Stimulated activated CD8-positive, alpha-beta memory T cell treated with anti-CD3 and anti-CD28 coated beads, Interleukin-7, amount 100 ng/mL, for 1 hour (primary cell): ENCODE data around the gene BATF.

Source experiments
- DNase-seq, 2 donors: peaks; one replicate each; pipeline ENCODE4 v3.0.0-alpha.2; 2020; ENCODE audit warnings: low read depth in 2 of 2

The BATF gene

DNA sequence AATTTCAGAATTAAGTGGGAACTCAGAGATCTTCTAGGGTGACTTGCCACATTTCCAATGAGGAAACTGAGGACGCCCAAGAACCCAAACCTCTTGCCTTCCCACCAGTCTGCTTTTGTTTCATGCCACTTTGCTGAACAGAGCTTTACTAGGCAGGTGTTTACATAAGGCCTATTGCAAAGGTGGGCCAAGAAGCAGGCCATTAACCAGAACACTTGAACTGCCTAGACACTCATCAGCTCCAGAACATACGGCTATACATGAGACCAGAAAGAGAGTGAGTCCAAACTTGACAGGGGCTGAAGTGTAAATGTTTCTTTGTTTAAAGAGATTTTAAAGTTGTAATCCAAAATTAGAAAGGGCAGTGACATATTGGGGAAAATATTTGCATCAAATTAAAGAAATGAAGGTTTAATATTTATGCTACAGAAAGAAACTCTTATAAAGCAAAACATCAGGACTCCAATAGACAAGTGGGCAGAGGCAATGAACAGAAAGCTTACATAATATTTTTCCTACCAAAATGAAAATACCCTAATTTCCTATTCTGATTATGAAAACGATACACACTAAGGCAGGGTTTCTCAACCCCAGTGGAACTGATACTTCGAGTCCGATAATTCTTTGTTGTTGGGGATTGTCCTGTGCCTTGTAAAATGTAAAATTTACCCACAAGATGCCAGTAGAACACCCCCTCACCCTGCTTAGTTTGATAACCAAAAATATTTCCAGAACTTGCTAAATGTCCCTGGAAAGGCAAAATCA is 11.7 kb downstream of the BATF start:
- no peak for DNase-seq

DNA sequence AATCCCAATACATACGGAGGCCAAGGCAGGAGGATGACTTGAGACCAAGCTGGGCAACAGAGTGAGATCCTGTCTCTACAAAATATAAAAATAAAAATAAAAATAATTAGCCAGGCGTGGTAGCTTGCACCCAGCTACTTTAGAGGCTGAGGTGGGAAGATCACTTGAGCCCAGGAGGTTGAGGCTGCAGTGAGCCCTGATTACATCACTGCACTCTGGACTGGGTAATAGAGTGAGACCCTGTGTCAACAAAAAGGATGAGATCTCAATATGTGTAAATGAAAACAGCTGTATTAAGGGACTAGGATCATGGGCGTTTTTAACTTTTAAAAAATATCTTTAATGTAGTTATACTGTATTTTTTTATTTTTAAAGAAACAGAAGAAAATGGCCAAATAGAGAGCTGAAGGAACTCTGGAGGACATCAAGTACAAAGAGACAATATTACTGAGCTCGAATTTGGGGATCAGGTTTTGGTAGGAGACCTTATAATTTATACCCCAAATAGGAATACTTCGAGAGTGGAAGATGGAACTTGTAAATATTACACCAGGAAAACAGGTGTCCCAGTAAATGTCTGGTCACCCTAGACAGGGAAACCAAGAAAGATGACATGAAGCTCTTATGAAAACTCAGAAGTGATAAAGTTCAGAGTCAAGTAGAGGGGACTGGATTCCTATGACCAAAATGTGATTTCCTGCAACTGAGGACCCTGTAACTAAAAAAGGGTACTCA is 13.1 kb downstream of the BATF start:
- no peak for DNase-seq

DNA sequence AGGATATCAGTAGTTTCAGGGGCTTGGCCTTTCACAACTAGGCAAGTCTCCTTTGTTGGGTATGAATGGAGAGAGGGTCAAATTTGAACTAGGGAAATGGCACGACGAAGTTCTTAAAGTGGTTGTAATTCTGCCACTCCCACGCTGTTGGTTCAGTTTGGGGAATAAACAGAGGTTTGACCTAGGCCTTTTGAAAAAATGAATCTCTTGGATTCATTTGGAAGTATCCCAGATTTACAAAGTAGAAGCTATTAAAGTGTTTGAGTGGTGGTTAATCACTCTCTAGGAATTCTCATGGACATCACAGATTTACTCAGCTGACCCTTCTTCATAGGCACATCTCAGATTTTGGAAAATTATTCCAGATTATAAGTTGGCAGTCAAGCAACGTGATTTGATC is 14.8 kb downstream of the BATF start:
- DNase-seq = no peak

DNA sequence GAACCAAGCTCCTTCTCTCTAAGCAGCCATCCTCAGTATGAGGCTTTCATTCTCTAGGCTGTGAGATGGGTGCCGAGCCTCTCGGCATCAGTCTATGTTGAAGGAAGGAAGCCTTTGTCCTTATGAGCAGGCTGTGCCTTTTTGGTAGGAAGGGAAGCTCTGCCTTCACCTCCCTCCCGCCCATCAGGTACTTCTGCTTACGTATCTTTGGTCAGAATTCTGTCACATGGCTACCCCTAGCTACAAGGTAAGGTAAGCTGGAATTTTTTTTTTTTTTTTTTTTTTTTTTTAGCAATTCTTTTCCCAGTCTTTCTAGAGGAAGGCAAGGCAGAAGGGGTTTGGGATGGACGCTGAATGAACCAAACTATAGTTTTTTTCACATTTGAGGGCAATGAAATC is 16.9 kb downstream of the BATF start:
- DNase-seq = no peak

DNA sequence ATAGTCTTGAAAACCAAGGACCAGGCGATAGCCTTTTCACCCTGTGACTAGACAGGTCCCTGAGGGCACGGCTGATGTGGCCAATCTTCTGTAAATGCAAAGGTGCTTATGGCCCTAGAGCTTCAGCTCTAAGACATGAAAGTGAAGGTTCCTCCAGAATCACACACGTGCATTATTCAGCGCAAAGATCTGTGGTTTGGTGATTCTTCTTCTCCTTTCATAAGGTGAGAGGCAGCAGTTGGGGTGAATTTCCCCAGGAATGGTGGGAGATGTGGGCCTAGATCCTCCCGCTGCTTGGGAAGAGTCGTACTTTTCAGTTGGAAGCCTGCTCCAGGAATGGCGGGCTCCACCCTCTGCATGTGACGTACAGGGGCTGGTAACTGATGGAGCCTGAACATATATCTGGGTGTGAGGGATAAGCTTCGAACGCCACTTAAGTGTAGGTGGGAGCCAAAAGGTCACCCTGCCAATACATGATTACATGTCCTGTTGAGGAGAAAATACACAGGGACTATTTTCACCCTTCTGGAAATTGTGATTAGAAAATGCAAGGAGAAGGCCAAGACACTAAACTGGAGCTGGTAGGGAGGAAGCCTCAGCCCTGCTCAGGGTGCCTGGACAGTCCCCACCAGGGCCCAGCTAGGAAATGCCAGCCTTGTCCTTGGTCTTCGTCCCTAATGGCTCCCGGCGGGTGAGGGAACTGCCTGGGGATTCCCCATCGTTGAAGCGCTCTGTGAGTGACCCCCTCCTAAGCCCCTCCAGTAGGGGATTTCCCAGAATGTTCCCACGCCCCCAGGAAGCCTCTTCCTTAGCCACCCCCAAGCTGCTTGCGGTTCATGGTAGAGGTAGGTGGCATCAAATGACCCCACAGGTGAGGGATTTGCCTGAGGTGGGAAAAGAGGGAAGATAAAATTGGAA is 17.6 kb downstream of the BATF start:
- no peak for DNase-seq

DNA sequence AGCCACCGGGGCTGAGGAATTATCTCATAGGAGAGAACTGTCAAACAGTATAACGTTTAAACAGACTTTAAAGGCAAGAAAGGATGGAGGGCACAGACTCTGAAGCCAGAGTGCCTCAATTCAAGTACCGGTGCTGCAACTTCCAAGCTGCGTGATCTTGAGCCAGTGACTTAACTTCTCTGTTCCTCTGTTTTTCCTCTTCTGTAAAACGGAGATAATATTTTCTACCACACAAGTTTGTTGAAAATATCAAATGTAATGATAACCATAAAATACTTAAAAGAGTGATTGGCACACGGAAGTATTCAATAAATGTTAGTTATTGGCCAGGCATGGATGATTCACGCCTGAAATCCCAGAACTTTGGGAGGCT is 18.2 kb downstream of the BATF start:
- no peak for DNase-seq

DNA sequence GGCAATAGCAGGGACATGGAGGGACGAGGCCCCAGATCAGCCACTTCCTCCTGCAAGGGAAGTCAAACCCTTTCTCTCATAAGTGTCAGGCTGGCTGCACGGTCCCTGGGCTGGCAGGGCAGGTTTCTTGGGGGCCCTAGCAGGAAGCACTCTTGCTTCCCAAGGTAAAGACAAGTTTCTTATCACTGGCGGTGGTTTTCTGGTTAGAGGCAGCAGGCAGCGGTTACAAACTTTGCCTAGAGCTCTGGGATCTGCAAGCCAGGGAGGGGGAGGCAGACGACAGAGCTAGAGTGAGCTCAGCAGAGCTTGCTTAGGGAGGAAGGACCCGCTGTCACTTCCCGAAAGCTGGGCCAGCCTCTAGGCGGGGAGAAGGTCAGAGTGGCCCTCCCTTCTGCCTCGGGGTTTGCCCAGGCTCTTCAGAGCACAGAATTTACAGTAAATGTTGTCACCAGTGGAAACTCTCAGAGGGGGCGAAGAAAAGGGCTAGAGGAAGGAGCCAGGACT is 20.4 kb downstream of the BATF start:
- DNase-seq = peak; percentile 39 to 45

DNA sequence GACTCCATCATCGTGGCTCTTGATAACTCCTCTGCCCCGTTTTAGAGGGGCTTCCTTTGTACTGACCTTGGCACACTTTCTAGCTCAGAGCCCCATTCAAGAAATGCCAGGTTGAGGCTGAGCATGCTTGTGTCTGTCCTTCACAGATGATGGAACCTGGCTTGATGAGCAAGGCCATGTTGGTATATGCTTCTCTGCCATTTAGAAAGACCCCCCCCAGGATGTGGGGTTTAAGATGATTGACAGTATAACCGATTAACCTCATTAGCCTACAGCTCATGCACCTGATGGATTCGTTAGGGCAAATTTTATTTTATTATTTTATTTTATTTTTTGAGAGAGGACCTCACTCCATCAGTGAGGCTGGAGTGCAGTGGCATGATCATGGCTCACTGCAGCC is 21.0 kb downstream of the BATF start:
- no peak for DNase-seq

DNA sequence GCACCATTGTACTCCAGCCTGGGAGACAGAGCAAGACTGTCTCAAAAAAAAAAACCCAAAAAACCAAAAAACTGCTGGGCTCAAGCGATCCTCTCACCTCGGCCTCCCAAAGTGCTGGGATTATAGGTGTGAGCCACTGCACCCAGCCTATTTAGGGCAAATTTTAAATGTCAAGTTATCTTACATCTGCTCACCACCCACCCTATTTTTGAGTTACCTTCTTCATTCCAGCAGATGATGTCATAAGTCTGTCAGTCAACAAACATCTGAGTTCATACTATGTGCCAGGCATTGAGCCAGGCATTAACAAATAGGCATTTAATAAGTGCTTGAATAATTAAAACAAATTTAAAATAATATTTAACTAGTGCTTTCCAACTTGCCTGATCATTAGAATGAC is 21.5 kb downstream of the BATF start:
- DNase-seq = no peak

DNA sequence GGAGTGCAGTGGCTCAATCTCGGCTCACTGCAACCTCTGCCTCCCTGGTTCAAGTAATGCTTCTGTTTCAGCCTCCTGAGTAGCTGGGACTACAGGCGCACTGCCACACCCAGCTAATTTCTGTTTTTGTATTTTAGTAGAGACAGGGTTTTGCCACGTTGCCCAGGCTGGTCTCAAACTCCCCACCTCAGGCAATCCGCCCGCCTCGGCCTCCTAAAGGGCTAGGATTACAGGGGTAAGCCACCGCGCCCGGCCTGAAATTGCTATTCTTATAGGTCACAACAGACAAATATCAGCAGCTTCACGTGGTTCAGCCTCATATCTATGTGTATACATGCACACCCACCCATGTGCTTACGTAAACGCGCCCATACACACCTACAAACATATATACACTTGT is 23.6 kb downstream of the BATF start:
- no peak for DNase-seq

DNA sequence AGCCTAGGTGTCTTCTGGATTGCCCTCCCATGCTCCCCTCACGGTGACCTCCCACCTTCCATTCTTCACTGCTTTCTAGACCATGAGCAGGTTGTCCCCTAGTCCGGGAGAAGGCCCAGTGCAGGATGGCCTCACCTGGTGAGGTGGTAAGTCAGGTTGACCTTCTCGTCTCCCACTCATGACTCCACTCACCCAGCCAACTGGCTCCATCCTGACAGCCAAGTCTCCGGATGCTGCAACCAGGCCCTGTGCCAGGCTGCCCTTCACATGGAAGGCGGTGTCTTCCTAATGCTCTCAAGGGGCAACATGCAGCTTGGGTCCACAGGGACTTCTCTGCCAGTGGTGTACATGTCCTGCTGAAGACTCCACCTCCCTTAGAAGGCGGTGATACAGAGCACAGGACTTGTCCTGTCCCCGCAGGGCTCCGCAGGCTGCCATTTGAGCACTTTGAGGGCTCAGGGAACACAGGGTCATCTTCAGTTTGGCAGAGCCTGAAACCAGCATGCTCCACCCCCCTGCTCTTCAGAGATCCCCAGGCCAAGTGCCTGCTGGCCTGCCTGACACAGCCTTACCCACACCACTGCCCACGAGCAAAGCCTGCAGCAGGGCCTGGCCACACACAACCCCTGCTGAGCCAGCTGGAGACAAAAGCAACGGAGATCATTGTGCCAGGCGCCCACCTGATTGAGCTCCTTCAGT is 25.4 kb downstream of the BATF start:
- no peak for DNase-seq

DNA sequence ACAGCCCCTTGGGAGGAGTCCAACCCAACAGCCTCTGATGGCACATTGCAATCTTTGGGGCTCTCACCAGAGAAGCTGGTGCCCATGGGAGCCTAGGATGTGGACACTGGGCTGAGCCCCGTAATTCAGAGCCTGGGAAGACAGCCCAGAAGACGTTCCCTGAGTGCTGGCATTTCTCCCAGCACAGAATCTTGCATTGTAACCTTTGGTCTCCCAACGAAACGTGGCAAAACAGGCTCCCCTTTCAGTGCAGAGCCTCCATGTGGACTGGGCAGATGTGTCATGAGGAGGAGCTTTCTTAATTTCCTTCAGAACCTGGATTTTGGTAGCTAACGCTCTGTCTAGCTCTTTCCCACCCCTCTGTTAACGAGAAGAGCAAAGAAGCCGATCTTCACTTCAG is 26.3 kb downstream of the BATF start:
- no peak for DNase-seq

DNA sequence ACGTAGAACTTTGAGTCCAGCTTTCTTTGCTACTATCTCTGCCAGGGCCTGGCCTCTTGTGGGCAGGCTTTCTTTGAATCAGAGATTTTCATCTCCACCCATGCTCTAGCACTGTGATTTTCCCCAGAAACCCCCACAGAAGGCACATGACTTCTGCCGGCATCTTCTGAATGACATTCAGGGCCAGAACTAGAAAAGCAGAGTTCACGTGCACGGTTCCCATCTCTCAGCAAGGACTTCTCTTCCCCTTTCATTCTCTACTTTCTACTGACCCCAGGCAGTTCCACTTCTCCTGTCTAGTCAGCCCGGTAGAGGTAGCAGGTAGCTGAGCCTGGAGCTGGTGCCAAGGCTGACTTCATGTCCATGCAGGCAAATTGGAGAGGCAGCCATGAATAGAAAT is 26.9 kb downstream of the BATF start:
- DNase-seq = no peak

DNA sequence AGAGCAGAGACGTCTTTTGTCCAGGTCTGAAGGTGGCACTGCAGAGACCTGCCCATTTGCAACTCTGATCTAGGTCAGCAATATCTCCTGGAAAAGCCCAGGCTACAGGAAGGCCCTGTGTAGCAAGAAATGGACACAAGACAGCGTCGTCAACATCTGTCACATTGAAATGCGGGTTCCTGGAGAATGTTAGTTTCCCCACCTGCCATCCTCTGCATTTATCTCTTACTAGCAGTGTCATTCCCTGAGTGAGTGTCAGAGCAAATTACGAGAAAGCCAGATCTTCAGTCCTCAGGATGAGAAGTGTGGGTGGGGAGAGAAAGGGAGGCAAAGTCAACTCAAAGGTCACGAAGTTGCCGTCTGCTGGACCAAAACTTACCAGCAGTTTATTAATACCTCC is 28.8 kb downstream of the BATF start:
- DNase-seq = no peak

DNA sequence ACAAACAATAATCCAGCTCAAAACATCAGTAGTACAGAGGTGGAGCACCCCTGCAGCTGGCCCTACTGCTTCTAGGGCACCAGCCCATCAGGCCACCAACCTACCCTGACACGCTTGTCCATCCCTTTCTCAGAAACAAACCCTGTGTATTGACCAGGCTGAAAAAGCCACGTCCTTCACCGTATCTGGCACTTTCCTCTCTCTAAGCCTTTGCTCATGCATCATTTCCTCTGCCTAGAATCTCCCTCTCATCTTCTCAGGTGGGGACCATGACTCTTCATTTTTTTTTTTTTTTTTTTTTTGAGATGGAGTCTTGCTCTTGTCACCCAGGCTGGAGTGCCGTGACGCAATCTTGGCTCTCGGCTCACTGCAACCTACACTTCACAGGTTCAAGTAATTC is 30.9 kb downstream of the BATF start:
- no peak for DNase-seq

DNA sequence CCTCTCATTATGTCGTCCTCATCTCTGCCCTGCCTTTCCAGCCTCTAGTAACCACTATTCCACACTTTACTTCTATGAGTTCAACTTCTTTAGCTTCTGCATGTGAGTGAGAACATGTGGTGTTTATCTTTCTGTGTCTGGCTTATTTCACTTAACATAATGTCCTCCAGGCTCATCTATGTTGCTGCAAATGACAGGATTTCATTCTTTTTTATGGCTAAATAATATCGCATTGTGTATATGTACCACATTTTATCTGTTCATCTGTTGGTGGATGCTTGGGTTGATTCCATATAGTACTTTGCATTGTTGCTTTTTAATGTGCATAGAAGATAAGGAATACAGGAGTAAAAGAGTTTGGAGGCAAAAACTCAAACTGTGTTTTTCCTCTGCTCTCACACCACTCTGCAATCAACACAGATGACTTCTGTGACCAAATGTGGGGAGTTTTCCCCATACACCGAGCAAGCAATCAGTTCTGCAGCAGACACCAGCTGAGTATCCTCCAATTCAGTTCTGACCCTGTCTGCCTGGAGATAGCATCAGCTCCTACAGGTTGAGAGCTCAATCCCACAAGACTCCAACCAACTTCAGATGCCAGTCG is 31.6 kb downstream of the BATF start:
- DNase-seq = no peak

DNA sequence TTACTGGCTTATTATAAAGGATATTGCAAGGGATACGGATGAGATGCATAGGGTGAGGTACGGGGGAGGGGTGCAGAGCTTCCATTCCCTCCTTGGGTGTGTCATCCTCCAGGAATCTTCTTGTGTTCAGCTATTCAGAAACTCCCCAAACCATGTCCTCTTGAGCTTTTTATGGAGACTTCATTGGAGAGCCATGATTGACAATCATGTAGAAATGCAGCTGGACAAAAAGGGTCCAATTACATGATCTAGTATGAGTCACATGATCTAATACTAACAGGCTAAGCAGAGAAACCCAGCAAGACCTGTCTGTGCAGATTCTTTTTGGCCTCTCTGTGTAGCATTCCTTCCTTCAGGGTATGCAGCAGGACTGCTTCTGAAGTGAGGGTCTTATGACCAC is 32.2 kb downstream of the BATF start:
- no peak for DNase-seq

DNA sequence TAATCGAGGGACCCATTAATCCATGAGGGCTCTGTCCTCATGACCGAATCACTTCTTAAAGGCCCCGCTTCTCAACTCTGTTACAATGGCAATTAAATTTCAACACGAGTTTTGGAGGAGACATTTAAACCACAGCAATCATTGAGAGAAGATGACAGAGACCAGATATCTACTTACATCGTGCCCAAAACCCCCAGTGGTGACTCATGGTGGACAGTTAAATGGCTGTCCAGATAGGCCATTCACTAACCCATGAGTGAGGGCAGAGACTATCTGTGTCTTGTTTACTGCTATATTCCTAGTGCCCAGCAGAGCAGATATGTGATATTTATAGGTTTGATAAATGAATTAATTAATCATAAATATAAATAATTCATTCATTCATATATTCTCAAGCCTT is 36.2 kb downstream of the BATF start:
- no peak for DNase-seq

DNA sequence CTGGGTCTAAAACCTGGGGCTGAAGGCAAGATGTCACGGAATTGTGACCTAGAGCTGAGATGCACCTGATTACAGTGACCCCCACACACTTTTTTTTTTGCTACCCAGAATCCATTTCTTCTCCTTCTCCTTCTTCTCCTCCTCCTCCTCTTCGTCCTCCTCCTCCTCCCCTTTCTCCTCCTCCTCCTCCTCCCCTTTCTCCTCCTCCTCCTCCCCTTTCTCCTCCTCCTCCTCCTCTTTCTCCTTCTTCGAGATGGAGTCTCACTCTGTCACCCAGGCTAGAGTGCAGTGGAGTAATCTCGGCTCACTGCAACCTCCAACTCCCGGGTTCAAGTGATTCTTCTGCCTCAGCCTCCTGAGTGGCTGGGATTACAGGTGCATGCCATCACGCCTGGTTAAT is 36.8 kb downstream of the BATF start:
- DNase-seq = no peak

DNA sequence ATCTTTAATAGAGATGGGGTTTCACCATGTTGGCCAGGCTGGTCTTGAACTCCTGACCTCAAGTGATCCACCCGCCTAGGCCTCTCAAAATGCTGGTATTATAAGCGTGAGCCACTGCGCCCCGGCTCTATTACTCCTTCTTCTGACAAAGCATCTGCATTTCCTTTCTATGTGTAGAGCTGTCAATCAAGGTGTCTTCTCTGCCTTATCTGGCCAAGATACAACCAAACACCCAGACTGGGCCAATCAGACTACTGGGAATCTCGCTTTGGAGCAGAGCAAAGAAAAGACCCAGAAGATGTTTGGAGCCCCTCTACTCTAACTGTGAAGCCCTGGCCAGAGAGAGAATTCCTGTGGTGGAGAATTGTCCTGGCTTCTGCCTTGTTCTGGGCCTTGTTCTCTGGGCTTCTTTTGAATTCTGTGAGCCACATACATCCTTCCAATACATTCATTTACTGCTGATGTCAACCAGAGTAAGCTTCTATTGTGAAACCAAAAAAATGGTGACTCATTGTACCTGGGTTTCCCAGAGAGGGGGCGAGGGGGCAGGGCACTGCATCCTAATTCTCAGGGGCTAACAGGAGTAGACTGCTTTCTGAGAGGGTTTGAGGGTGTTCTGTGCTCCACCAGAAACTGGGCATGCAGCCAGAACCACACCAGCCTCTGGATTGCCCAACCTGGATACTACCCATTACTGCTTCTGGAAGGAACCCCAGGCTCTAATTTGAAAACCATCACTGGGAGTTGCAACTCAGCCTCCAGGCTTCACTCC is 37.4 kb downstream of the BATF start:
- DNase-seq = no peak

DNA sequence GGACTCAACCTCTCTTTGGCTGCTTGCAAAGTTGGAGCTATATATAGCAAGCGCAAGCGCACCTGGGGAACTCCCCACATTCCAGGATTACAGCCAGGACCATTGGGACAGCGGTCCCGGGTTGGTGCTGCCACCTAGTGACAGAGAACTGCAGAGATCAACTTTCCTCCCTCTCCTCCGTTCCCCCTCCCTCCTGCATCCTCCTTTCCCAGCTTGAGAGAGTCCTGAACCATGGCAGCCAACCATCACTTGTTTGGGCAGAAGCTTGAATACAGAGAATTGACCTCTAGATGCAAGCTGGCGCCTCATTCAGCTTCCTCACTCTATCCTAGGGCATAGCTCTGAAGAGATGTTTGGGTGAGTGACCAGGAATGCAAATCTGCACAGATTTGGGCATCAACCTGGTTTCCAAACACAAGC is 38.8 kb downstream of the BATF start:
- no peak for DNase-seq
